IPS DF 6.9 (cell line): ENCODE results near the gene CFAP97.
"Not testable (repeated sequence)": the region's sequence is repeated elsewhere in the genome, so short reads cannot be mapped to it uniquely, and the experiment has no call there.

Source experiments
- DNase-seq: peaks from one replicate; pipeline ENCODE4 v3.0.0-alpha.2; 2013; ENCODE audit warnings: low read depth, low spot score
- H3K27ac ChIP-seq: one replicate; pipeline ENCODE4 v1.5.1; 2013; ENCODE audit warnings: low read length, control low read depth
- H3K27me3 ChIP-seq: 2 replicates; pipeline ENCODE4 v1.6.1; 2013; ENCODE audit warnings: mild to moderate bottlenecking, low read length; ENCODE audit not compliant: control insufficient read depth, insufficient read depth
- H3K36me3 ChIP-seq: 2 replicates; pipeline ENCODE4 v1.6.1; 2013; ENCODE audit warnings: low read length; ENCODE audit not compliant: control insufficient read depth, insufficient read depth
- H3K4me1 ChIP-seq: 2 replicates; pipeline ENCODE4 v1.6.1; 2013; ENCODE audit warnings: low read length; ENCODE audit not compliant: control insufficient read depth, insufficient read depth
- H3K4me3 ChIP-seq: 2 replicates; pipeline ENCODE4 v1.5.1; 2013; ENCODE audit warnings: mild to moderate bottlenecking, low read length
- H3K9me3 ChIP-seq: 2 replicates; pipeline ENCODE4 v1.6.1; 2013; ENCODE audit warnings: low read length, inconsistent platforms; ENCODE audit not compliant: control insufficient read depth, insufficient read depth
- WGBS: extraction: QIAGEN DNeasy Blood & Tissue Kit; methylation state at CpG from one replicate; pipeline ENCODE4 v1.1.7; 2013; ENCODE audit warnings: mixed read lengths, missing lambda C conversion rate; ENCODE audit not compliant: insufficient read length, insufficient coverage; 5-methylcytosine and 5-hydroxymethylcytosine counted together

Gene CFAP97

DNA sequence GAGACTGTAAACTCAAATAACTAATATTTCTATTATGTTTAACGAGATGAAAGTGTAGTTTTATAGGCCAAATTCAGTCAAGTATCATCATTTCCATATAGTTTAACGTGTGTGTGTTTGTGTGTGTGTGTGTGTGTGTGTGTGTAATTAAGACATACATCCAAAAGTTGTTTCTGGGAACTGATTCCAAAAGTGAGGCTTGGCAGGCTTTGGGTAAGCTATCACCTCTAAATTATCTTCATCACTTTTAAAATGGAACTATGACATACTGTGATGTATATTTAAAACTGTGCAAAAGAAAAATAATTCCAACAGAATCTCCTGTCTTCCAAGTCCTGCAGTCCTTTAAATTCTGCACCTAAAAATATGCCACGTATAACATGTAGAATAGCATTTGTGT, 79.8 kb downstream of the CFAP97 start:
- no peaks in the 10 kb centered on the region for H3K9me3 ChIP-seq
- no peak overlapping the region for H3K27ac ChIP-seq
- no peak for DNase-seq
- no CpG with 5 or more reads among the region's 3 CpGs for WGBS
- H3K36me3 ChIP-seq = no peaks in the 10 kb centered on the region
- H3K4me3 ChIP-seq = no peak overlapping the region
- peaks cover 2% of the 10 kb centered on the region; the same call in 1 of the 2 replicates for H3K27me3 ChIP-seq
- no peaks in the 10 kb centered on the region for H3K4me1 ChIP-seq

DNA sequence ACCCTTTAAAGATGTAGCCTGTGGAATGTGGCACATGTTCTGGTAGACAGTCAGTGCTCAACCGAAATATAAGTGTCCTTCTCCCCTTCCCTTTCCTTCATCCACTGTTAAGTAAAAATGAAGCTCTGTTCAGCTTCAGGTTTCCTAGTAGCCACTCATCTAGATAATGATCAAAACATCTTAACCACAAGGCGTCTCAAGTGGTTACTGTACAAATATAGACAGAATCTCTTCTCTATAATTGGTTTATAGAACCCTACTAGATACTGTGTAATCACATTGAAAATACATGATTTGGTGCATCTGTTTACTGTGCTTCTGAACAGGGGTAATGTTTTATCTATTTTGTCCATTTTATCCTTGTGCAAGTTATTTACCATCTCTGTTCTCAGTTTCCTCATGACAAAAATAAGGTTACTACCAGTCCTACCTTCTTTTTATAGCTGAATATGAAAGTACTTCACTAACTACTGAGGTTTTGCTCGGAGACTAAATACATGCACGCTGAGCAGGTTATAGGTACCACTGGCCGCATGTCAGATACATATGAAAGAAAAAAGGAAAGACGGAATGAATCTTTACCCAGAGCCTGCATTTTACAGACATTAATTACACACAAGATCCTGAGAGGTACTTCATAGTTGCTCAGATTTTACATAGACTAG, 81.0 kb downstream of the CFAP97 start:
- WGBS = no CpG with 5 or more reads among the region's 6 CpGs
- no peak for DNase-seq

DNA sequence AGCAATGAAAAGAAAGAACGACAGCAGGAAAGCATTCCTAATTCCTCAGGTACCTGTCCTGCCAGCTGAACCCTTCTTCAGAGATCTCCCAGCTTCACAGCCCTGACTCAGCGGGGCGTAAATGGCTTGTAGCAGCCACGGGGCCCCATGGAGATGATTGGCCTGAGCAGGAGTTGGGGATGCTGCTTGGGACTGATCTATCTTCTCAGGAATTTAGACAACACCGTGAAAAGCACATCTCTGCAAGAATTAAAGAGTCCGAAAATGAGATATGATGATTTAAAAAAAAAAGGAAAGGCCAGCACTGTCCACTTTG, 83.2 kb downstream of the CFAP97 start:
- Histone ChIP-seq H3K36me3 (no peaks in the 10 kb centered on the region), H3K4me3 (no peak overlapping the region), H3K27ac (no peak overlapping the region), H3K4me1 (0 out of 2 replicates have a peak, but pooled peaks cover 2% of the 10 kb centered on the region), H3K9me3 (no peaks in the 10 kb centered on the region), H3K27me3 (no peaks in the 10 kb centered on the region)
- no CpG with 5 or more reads among the region's 6 CpGs for WGBS
- no peak for DNase-seq

More for the DNA sequence above, 81.0 kb downstream of the CFAP97 start:
- no peak overlapping the region for H3K4me3 ChIP-seq
- no peaks in the 10 kb centered on the region for H3K36me3 ChIP-seq
- no peak overlapping the region for H3K27ac ChIP-seq
- no peaks in the 10 kb centered on the region for H3K4me1 ChIP-seq
- H3K9me3 ChIP-seq = no peaks in the 10 kb centered on the region
- H3K27me3 ChIP-seq = no peaks in the 10 kb centered on the region; the same call in 1 of the 2 replicates

DNA sequence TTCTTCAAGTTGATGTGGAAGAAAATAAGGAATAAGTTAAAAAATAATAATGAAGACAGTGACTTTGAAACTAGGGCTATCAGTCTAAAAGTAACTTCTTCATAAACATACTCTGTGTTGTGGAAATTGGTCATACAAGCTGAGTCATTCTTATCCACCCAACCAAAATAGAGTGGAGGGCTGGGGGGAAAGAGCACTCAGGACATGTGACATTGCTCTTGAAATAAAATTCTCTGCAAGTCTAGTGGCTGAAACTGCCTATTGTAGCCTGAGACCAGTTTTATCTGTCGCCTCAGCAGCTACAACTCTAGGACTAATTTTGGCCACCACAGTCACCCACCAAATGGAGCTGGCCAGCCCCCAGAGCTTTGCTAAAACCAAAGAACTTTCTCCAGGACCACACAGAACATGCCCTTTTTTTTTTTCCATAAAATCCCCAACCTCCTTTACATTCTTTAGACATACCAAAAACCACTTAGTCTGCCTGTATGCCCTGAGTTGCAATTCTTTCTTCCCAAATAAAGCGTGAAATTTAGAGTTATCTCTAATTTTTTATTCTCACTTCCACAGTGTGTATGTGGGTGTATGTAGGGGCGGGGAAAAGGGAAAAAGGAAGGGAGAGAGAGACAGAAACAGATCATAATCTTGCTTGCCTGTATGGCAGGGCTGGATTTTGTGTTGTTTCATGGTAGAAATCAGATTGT, 83.7 kb downstream of the CFAP97 start:
- Histone ChIP-seq H3K9me3 (no peaks in the 10 kb centered on the region), H3K27me3 (no peaks in the 10 kb centered on the region), H3K36me3 (no peaks in the 10 kb centered on the region), H3K27ac (no peak overlapping the region), H3K4me1 (0 out of 2 replicates have a peak, but pooled peaks cover 2% of the 10 kb centered on the region), H3K4me3 (no peak overlapping the region)
- WGBS = no CpG with 5 or more reads among the region's 3 CpGs
- no peak for DNase-seq

DNA sequence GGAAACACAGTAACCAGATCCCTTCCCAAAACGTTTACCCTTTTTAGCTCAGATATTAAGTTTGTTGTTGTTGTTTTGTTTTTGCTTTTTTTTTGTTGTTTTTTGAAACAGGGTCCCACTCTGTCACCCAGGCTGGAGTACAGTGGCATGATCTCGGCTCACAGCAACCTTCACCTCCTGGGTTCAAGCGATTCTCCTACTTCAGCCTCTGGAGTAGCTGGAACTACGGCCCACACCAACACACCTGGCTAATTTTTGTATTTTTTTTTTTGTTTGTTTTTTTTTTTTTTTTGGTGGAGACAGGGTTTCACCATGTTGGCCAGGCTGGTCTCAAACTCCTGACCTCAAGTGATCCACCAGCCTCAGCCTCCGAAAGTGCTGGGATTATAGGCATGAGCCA, 84.3 kb downstream of the CFAP97 start:
- H3K9me3 ChIP-seq, H3K4me3 ChIP-seq, H3K4me1 ChIP-seq, H3K27ac ChIP-seq, H3K27me3 ChIP-seq, H3K36me3 ChIP-seq, DNase-seq: not testable (repeated sequence)
- no CpG with 5 or more reads among the region's 5 CpGs for WGBS

DNA sequence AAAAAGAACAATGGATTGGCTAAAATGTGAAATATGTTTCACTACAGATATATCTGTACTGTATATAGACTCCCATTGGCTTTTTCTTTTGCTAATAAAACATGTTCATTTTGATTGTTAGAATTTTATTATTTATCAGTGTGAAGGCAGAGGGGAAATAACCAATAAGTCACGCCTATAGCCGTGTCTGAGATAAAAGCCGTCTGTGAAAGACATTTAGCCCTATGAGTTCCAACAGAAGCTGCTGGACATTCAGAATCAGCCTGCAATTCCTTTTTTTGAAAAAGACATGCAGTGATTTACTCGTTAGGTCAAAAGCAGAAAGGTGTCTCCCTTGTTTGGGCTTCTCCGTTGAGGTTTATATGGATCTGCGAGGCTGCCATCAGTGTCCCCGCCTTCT, 84.9 kb downstream of the CFAP97 start:
- WGBS = no CpG with 5 or more reads among the region's 7 CpGs
- Histone ChIP-seq H3K4me3 (no peak overlapping the region), H3K27ac (no peak overlapping the region), H3K4me1 (0 out of 2 replicates have a peak, but pooled peaks cover 2% of the 10 kb centered on the region), H3K27me3 (no peaks in the 10 kb centered on the region), H3K9me3 (no peaks in the 10 kb centered on the region), H3K36me3 (no peaks in the 10 kb centered on the region)
- DNase-seq = no peak

DNA sequence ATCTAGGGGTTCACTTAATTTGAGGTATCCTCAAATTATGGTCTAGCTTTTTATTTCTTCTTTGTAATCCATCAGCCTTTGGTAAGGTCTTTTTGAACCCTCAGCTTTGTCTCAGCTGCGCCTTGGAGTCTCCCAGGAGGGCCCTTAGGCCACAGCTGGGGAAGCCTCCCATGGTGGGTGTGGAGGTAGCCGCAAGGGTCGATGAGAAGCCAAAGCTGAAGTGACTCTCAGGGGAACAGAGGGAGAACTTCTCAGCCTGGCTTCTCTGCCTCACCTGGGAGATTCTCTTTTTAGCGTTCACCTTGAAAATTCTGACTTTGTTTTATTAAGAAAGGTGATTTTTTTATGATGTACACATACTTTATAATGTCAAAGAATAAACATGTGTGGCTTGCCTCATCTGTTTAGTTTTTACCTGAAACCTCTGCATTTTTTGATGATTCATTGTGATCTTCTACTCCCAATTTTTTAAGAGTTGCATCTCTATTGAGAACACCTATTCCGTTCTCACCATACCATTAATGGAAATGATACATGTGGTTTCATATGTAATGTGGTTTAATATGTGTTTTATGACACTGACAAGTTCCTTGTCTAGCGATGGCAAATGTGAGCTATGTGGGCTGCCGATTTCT, 86.4 kb downstream of the CFAP97 start:
- Histone ChIP-seq H3K27ac (no peak overlapping the region), H3K36me3 (no peaks in the 10 kb centered on the region), H3K4me3 (no peak overlapping the region), H3K4me1 (0 out of 2 replicates have a peak, but pooled peaks cover 2% of the 10 kb centered on the region), H3K9me3 (no peaks in the 10 kb centered on the region), H3K27me3 (no peaks in the 10 kb centered on the region)
- DNase-seq = no peak
- WGBS = no CpG with 5 or more reads among the region's 7 CpGs

DNA sequence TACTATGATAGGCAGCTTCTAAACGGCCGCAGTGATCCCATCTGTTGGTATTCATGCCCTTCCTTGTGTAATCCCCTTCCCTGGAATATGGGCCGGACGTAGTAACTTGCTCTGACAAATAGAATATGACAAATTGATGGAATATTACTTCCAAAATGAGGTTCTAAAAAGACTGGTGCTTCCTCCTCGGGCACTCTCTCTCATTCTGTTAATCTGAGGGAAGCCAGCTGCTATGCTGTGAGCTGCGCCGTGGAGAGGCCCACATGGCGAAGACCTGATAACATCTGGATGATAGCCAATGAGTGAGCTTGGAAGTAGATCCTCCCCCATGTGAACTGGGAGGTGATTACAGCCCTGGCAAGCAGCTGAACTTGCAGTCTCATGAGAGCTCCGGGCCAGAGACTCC, 88.0 kb downstream of the CFAP97 start:
- DNase-seq = no peak
- Histone ChIP-seq H3K4me1 (0 out of 2 replicates have a peak, but pooled peaks cover 2% of the 10 kb centered on the region), H3K9me3 (no peaks in the 10 kb centered on the region), H3K27me3 (no peaks in the 10 kb centered on the region), H3K4me3 (no peak overlapping the region), H3K27ac (no peak overlapping the region), H3K36me3 (no peaks in the 10 kb centered on the region)
- no CpG with 5 or more reads among the region's 9 CpGs for WGBS

DNA sequence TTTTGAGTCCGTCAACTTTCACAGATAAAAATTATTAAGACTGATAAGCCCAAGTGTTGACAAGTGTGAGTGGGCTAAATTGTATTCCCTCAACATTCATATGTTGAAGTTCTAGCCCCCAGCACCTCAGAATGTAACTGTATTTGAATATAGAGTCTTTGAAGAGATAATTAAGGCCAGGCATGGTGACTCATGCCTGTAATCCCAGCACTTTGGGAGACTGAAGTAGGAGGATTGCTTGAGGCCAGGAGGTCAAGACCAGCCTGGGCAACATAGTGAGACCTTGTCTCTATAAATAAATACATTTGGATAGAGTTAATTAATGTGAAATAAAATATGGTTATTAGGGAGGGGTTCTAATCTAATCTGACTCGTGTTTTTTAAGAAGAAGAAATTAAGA, 90.5 kb downstream of the CFAP97 start:
- no peak overlapping the region for H3K4me3 ChIP-seq
- WGBS = 100% methylated on average over 1 of the region's 2 CpGs
- no peaks in the 10 kb centered on the region for H3K9me3 ChIP-seq
- DNase-seq = no peak
- no peak overlapping the region for H3K27ac ChIP-seq
- no peaks in the 10 kb centered on the region for H3K27me3 ChIP-seq
- peaks cover 5% of the 10 kb centered on the region; the same call in 1 of the 2 replicates for H3K4me1 ChIP-seq
- no peaks in the 10 kb centered on the region for H3K36me3 ChIP-seq

DNA sequence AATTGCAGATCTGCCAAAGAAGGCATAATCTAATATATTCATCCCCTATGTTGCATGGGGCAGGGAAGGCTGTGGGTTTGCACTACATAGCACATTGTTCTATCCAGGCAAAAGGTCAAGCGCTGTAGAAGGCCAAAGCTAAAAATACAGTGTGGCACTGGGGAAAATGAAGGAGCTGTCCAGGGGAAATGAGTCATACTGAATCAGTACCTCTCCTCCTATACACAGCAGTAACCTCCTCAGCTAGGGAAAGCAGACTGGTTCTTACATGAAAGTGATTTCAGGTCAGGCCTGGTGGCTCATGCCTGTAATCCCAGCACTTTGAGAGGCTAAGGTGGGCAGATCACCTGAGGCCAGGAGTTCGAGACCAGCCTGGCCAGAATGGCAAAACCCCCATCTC, 91.7 kb downstream of the CFAP97 start:
- H3K36me3 ChIP-seq = no peaks in the 10 kb centered on the region
- no peaks in the 10 kb centered on the region for H3K9me3 ChIP-seq
- H3K27me3 ChIP-seq = no peaks in the 10 kb centered on the region
- peaks cover 5% of the 10 kb centered on the region; the same call in 1 of the 2 replicates for H3K4me1 ChIP-seq
- H3K4me3 ChIP-seq = no peak overlapping the region
- no peak for DNase-seq
- WGBS = no CpG with 5 or more reads among the region's 2 CpGs
- H3K27ac ChIP-seq = no peak overlapping the region
